Stimulated activated CD4-positive, alpha-beta T cell treated with anti-CD3 and anti-CD28 coated beads, Interleukin-1b, Interleukin-23, amount 100 ng/mL, for 48 hours (primary cell): ENCODE results near the gene ABTB2.
A peak's percentile ranks its signal among the peaks of the same experiment; 100 is the strongest.
"Not testable (repeated sequence)": the region's sequence is repeated elsewhere in the genome, so short reads cannot be mapped to it uniquely, and the experiment has no call there.

ENCODE experiments used
- DNase-seq: peaks from one replicate; pipeline ENCODE4 v3.0.0-alpha.2; 2020

ABTB2 gene

DNA sequence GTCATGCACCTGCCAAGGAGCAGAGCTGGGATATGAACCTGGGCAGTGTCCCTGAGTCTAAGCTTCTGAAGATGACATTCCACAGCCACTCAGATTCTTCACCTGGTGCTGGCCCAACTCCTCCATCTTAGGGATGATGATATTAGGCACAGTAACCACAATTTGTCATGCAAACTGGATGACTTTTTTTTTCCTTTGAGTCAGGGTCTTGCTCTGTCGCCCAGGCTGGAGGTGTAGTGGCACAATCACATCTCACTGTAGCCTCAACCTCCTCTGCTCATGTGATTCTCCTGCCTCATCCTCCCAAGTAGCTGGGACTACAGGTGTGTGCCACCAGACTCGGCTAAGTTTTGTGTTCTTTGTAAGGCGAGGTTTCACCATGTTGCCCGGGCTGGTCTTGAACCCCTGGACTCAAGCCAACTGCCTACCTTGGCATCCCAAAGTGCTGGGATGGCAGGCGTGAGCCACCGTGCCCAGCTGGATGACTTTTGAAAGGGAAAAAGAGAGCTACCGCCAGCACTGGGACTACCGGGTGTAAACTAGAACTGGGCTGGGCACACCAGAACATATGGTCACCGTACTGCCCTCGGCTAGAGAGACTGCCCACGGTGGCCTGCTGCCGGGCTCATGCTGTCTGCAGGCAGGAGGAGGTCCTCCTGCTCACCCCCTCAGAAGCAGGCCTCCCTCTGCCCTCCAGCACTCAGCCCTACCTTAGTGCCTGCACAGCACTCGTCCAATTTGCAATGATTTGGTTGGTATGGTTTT, 174.7 kb downstream of the ABTB2 start:
- peak; percentile 16 for DNase-seq

DNA sequence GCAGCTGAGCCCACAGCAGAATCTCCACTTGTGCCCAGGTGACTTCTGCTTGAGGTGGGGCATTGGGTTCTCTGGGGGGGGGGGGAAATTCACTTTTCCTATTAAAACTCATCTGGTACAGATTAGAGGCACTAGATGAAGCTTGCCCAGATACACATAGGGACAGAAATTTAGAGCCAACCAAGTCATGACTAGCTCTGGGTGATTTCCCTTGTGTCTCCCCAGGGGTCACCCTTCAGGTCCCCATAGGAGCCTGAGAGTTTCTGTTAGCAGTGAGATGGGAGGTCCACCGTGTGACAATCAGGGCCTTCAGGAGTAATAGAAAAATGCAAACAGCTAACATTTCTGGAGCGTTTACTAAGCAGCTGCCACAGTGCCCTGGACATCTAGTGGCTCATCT, 175.4 kb downstream of the ABTB2 start:
- DNase-seq: no peak

DNA sequence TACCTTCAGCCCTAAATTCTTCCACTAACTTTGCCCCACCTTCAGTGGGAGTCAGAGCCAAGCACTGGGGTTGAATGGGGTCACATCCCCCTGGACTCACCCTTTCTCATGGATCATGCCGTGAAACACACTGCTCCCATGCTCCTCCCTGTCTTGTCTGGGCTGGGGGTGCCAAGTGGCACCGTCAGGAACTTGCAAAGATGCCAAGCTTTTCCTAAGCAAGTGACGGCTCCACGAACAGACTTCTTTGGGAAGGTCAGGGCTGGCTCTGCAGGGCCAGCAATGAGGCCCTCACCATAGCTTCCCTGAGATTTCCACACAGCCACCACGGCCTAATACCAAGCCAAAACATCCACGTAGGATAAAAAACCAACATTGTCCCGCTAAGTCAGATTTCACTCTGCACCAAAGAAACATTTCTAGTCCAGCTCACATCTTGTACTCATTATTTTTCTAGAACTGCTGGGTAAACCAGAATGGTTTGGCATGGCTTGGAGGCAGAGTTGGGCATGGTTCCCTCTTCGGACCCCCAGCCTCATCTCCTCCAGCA, 175.9 kb downstream of the ABTB2 start:
- no peak for DNase-seq

DNA sequence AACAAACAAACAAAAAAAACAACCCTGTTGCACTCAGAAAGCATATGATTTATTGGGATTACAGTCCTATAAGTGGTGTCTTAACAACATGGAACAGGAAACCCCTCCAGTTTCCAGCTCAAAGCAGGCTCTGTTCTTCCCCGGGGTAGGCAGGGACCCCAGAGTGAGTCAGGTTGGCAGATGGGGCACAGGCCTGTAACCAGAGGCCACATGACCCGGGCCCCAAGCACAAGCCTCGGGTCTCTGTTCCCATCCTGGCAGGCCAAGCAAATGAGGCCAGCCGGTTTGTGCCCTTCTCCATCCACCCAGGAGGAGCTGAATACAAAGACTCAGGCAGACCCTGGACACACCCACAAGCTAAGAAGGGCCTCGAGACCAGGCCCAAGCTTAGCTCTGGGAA, 176.6 kb downstream of the ABTB2 start:
- DNase-seq: no peak

DNA sequence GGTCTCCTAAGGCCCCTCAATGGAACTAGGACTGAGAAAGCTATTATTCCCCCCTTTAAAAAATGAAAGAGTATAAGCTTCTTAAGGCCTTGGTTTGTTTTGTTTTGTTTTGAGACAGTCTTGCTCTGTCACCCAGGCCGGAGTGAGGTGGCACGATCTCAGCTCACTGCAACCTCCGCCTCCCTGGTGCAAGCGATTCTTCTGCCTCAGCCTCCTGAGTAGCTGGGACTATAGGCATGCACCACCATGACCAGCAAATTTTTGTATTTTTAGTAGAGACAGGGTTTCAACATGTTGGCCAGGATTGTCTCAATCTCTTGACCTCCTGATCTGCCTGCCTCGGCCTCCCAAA, 177.0 kb downstream of the ABTB2 start:
- not testable (repeated sequence) for DNase-seq

DNA sequence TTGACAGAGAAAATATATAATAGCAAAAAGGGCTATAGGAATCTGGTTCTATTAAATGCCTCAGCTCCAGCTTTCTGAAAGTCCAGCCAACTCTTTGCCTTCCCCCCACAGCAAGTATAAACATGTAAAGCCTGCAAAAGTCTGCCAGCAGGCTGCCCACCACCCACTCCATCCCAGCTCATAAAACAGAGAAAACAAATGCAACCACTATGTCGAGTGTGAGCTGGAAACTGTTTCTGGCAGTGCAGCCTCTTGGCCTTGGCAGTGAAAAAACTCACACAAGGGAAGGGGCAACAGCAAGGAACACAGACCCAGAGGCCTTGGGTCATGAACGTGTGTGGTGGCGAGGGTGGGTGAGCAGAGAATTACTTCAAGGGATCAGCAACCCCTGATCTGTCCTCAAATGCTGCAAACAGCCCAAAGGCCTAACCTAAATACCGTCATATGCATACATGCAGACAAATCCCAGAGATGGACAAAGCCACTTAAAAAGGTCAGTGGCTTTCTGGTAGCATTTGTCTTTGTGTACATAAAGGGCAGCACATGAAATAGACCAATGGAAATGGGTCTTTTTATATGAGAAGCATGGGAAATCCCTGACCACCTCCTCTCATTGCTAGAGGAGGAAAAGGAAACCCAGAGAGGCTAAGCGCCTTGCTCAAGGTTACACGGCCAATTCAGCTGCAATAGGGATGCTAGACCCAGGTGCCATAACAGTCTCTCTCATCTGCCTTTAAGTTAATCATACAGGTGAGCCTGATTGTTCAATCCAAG, 177.6 kb downstream of the ABTB2 start:
- DNase-seq: no peak

DNA sequence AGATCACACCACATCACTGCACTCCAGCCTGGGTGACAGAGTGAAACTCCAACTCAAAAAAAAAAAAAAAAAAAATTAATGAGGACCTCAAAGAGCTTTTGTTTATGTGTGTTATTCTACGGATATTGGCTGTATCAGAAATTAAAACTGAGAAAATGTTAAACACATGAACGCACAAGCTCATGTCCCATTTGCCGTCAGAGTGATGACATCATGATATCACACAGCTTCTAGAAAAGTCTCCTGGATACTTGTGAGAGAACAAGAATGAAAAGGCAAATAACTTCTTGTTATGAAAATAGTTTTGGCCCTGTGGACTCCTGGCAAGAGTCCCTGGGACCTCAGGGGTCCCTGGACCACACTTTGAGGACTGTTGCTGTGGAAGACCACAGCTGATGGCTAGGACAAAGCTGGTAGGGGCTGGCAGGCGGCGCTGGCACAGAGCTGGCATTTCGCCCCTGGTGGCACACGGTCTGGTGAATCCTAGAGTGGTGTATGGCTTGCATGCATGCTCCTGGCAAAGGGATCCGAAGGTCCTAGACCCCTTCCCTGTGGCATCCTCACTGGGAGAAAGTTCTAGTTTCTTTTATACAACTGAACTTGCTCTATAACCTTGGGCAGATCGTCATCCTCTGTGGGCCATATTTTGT, 178.7 kb downstream of the ABTB2 start:
- no peak for DNase-seq

DNA sequence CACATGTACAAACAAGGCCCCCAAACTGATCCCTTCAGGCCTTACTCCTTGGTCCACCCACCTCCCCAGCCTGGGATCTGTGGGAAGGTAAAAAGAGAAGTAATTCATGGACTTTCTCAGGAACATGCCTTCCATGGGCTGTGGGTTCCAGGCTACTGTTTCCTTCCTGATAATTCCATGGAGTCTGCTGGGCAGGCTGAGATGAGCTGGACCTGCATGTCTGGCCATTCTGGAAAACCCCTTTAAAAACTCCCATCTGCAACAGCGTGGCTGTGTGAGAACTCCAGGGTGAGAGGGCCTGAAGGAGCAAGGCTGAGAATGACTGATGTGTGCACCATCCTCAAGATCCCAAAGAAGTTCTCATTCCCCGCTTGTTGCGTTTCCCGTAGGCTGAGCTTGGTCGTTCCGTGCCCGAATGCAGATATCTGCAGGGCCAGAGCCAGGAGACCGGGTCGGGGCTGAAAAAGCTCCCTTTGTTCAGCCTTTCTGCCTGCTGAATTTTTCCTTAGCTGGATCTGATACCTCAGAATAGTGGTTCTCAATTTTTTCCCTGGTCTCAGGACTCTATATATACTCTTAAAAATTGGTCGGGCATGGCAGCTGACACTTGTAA, 179.5 kb downstream of the ABTB2 start:
- DNase-seq: no peak

DNA sequence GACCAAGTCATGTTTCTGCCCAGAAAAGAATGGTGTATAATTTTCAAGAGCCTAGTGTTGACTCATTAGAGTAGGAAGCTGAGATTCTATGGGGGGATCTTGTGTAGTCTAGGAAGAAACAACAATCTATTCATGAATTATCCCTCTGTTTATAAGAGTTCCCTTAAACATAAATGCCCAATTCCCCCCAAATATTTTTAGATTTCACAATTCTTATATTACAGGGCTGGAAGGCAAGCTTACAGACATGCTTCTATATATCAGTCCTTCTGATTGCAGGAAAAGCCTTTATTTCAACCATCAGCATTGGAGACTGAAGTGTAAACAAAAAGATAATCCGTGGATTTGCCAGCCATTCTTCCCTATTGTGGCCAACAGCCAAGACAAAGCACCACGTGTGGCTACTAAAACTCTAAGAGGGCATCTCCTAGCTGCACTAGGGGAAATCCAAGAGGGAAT, 181.0 kb downstream of the ABTB2 start:
- no peak for DNase-seq

DNA sequence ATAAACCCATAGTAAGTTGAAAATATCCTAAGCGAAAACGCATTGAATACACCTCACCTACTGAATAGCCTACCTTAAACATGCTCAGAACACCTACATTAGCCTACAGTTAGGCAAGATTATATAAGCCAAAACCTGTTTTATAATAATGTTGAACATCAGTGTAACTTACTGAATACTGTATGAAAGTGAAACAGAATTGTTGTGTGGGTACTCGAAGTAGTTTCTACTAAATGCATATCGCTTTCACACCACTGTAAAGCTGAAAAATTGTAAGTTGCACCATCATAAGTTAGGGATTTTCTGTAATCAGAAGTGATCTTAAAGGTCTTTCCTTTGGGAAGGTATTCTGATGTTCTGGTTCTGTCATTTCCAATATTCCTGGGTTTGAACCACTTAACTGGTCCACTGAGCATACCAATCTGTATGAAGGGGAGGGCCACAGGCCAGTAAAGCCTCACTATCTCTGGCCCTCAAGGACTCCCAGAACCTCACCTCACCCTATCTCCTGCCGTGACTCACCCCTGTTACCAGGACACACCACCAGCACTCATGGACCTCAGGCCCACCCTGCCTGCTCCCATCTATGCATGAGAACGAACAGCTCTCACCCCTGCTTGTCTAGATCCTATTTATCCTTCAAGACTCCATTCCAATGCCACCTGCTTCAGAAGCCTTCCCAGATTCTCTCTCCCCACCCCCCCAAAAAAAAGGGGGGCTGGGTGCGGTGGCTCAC, 182.4 kb downstream of the ABTB2 start:
- DNase-seq: no peak

DNA sequence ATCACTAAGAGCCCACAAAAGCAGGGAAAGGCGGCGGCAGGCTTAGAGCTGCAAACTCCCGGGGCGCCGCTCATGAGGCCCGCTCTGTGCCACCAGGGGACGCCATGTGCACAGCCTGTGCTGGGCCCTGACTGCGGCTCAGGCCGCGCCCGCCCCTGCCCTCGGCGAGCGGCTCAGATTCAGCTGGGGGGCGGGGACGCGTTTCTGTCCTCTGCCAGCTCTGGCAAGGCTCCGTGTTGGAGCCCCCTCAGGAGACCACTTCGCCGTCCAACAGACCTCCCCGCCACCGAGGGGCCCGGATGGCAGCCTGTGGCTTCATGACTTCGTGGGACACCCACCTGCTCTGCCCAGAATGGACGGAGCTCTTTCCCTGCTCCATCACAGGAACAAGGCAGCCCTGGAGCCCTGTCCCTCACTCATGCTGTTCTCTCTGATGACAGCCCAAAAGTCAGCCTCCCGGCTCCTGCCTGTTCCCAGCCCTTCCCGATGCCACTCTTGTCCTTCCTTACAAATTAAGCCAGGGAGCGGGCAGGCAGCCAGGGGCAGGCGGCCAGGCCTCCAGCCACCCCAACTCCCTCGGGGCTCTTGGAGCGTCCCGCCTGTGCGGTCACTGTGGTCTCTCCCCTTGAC, 183.3 kb downstream of the ABTB2 start:
- DNase-seq: peak; percentile 79

DNA sequence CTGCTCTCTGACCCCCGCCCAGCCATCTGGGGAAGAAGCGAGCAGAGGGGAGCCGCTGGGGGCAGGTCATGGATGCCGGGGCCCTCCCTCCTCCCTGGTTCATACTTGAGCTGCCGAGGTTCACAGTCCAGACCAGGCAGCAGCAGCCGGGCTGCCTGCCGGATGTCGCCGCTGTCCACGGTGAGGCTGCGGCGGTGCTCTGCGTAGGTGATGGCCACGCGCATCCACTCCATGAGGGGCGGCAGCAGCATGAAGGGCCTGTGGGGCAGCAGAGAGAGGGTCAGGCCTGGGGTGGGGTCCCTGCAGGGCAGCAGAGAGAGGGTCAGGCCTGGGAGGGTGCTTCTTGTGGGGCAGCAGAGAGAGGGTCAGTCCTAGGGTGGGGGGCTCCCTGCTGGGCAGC, 184.8 kb downstream of the ABTB2 start:
- no peak for DNase-seq

DNA sequence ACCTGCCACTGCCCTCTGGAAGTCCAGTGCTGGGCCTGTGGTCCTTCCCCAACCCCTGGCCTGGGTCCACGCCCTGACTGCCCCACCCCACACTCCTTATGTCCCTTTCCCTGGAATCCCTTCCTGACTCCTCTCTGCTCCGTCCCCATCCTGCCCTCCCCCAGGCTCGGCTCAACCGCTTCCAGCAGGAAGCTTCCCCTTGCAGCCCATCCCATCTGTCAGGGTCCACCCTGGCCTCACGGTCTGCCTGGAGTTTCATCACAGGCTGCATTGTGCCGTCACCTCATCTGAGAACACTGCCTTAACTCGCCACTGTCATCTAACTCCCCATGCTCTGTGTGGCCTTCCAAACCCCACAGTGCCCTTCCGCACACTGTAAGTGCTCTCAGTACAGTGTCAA, 188.1 kb downstream of the ABTB2 start:
- DNase-seq: no peak

DNA sequence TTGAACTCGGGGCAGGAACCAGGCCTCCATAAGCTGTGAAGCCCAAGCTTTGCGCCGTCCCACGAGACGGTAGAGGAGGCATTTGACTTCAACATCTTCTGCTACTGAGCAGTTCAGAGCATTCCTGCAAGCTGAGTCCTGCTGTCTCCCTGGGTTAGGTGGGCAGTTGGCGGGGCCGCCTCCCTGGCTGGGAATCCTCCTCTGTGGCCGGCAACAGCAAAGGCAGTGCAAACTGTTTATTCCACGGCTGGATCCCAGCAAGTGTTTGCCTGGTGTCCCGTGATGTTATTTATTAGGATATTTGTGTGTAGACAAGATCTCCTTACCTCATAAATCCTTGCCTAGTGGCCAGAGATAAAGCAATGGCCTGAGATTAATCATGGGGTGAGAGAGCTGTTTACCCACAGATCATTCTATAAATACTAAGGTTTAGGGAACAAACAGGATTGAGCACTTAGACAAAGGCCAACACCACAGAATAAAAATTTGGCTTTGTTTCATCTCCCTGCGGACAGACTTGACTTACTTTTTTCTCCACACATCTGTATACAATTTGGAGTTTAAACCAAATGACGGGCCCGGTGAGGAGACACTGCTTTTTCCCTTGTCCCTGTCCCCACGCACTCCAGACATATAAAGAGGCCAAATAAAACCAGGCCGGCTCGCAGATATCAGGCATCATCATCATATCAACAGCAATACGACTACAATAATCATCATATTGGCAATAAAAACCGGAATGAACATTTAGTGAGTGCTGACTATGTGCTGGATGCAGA, 189.0 kb downstream of the ABTB2 start:
- DNase-seq: no peak

DNA sequence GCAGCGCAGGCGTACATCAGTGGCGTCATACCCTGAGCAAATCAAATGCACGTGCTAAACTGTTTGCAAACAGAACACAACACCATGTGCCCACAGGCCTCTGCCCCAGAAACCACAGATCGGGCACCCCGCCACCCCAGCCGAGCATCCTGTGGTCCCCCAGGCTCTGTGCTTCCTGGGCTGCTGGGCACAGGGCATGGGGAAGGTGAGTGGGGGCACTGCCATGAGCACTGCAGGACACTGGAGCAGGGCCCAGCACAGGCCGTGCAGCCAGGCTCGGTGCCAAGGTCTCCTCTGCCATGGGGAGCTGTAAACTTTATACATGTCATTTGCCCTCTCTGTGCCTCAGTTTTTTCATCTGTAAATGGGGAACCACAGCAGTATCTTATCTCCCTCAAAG, 189.8 kb downstream of the ABTB2 start:
- no peak for DNase-seq

DNA sequence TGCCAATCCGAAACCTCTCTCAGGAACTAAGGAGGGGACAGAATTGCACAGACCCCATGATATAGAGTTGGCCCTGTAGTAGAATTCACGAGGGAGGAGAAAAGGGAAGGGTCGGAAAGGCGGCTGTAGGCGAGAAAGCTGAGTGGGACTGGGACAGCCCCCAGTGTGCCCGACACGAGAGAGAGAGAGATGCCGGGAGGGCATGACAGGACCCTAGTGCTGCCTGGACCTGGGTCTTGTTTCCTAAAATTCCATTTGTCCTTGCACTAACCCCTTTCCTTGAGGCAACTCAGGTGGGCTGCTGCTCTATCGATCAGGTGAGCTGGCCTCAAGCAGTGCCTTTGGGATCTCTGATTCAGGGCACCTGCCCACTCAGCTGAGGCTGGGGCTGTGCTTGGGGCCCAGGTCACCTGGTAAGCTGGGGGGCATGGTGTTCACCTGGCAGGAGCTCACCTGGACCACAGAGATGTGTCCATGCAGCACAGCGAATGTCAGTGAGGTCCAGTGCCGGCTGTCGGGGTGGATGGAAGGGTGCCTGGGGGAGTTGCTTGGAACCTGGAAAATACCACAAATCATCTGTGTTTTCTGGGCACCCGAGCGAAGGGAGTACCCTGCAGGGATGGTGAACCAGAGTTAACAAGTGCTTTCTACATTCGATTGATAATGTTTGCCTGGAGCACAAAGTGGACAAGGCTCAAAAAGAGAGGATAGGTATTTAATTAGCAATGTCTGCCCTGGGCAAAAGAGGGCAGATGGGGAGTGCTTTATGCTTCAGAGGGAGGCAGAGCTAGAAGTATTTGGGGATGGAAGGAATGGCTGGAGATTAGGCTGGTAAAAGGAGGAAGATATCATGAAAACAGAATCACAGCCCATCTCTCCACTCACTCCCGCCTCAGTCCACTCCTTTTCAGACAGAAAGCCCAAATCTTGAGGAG, 190.7 kb downstream of the ABTB2 start:
- no peak for DNase-seq

DNA sequence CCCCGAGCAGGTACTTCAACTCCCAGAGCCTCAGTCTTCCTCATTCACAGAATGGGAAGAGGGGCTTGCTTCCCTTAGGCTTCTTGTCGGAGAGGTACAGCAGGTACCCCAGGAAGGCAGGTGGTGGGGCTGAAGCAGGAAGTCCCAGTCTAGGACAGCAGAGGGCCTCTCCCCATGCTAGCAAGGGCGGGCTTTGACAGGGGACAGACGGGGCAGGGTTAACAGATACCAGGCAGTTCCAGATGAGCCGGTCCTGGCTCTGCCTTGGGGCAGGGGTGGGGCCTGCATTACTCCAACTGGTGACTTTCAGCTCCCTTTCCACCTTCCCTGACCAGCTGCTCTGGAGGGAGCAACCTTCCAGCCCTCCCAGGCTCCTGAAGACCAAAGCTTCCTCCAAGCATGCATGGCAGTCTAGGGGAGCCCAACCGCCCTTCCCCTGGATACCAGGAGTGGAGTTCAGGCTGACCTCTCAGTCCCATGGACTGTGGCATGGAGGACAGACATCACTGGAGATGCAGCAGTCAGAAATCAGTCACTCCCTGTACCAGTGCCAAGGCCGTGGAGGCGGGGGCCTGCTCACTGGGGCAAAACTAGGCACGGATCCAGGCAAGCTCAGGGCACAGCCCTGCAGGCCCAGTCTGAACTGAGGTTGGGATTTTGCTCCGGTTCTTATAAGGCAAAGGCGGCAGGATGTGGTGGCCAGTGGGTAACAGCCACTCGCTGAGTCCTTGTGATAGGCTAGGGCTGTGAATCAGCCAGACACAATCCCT, 191.8 kb downstream of the ABTB2 start:
- no peak for DNase-seq

DNA sequence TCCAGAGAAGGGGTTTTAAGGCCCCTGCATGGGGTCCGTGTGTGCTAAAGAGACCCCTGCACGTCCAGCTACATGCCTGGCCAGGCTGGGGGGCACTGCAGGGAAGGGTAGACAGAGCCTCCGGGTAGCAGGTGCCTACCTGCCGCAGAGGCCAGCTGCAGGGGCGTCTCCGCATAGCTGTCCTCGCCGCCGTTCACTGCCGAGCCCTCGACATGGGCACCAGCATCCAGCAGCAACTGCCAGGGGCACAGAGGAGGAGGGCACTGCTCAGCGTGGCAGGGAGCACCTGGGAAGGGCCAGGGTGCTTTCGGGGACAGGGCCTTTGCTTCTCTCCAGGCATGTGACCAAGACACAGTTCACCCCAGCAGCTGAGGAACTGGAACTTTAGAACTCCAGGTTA, 192.7 kb downstream of the ABTB2 start:
- no peak for DNase-seq

DNA sequence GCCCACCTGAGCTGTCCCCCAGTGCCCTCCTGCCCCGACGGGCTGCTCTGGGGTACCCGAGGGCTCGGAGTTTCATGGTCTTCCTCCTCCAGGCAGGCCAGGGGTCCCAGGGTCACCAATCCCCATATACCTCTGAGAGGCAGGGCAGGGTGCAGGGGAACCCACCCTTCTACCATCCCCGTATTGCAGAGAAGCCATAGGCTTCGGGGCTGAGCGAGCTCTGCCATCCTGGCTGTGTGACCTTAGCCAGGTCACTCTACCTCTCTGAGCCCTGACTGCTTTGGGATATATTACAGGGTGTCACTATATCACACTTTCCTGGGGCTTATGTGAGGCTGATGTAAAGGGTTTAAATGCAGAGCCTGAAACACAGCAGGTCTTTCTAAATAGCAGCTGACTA, 195.0 kb downstream of the ABTB2 start:
- DNase-seq: no peak
